Measurements from ENCODE around the gene DDX1. TPM values are rescaled to one million over a fixed set of nuclear protein-coding genes. Genes with fewer than 3 reads are reported as not detected.

DDX1 gene
- total and polyA plus RNA-seq, 12 donors = 39.4 to 122 (median 77.2) TPM

GRCh38 chr2:15640784-15641183 lies 49.1 kb downstream of the DDX1 start:
- intact Hi-C loops (cut with DNase I) = loop anchor here (10.0 kb wide), 2 partner anchors 104 to 864 kb away; no protein-coding TSS in a partner anchor
- 80 to 98% (median 93%) methylated on average over 2 of the region's 2 CpGs for WGBS, 4 donors

GRCh38 chr2:15641530-15641982 lies 49.9 kb downstream of the DDX1 start:
- no peak for TF ChIP-seq POLR2A (IDR thresholded peaks at IDR 0.05)
- TF ChIP-seq CTCF (IDR thresholded peaks at IDR 0.05) = no peak
- WGBS, 4 donors = 92 to 100% (median 100%) methylated on average over 1 of the region's 1 CpG

More at GRCh38 chr2:15640784-15641183, 49.1 kb downstream of the DDX1 start:
- no peaks in the 10 kb centered on the region for H3K9me3 ChIP-seq (replicated peaks in 1 of 3)
- H3K36me3 ChIP-seq (replicated peaks in 1 of 2) = no peaks in the 10 kb centered on the region
- no peak overlapping the region for H3K27ac ChIP-seq
- peaks cover 0 to 10% of the 10 kb centered on the region in 2 donors for H3K4me1 ChIP-seq (replicated peaks in 1 of 2)
- no peak overlapping the region for H3K4me3 ChIP-seq
- no peaks in the 10 kb centered on the region for H3K27me3 ChIP-seq
- no peak for DNase-seq
- no peak for TF ChIP-seq CTCF (IDR thresholded peaks at IDR 0.05)
- no peak for TF ChIP-seq POLR2A (IDR thresholded peaks at IDR 0.05)

GRCh38 chr2:15642011-15642814 lies 50.5 kb downstream of the DDX1 start:
- H3K4me3 ChIP-seq = no peak overlapping the region
- intact Hi-C loops (cut with DNase I) = loop anchor here (10.0 kb wide), 2 partner anchors 103 to 863 kb away; no protein-coding TSS in a partner anchor
- H3K27ac ChIP-seq = no peak overlapping the region
- TF ChIP-seq CTCF (IDR thresholded peaks at IDR 0.05) (no peak), POLR2A (IDR thresholded peaks at IDR 0.05) (no peak)
- peaks cover 0 to 10% of the 10 kb centered on the region in 2 donors for H3K4me1 ChIP-seq (replicated peaks in 1 of 2)
- H3K27me3 ChIP-seq = no peaks in the 10 kb centered on the region
- no peak for DNase-seq
- WGBS, 4 donors = 69 to 90% (median 85%) methylated on average over 3 to 12 of the region's 12 CpGs
- no peaks in the 10 kb centered on the region for H3K36me3 ChIP-seq (replicated peaks in 1 of 2)
- no peaks in the 10 kb centered on the region for H3K9me3 ChIP-seq (replicated peaks in 1 of 3)

More at GRCh38 chr2:15641530-15641982, 49.9 kb downstream of the DDX1 start:
- H3K27me3 ChIP-seq = no peaks in the 10 kb centered on the region
- H3K36me3 ChIP-seq (replicated peaks in 1 of 2) = no peaks in the 10 kb centered on the region
- peaks cover 0 to 10% of the 10 kb centered on the region in 2 donors for H3K4me1 ChIP-seq (replicated peaks in 1 of 2)
- intact Hi-C loops (cut with DNase I) = loop anchor here (10.0 kb wide), 2 partner anchors 103 to 863 kb away; no protein-coding TSS in a partner anchor
- H3K27ac ChIP-seq = no peak overlapping the region
- no peak overlapping the region for H3K4me3 ChIP-seq
- H3K9me3 ChIP-seq (replicated peaks in 1 of 3) = no peaks in the 10 kb centered on the region
- no peak for DNase-seq

GRCh38 chr2:15642815-15643500 lies 51.3 kb downstream of the DDX1 start:
- Histone ChIP-seq H3K9me3 (replicated peaks in 1 of 3) (no peaks in the 10 kb centered on the region), H3K27me3 (no peaks in the 10 kb centered on the region), H3K4me3 (no peak overlapping the region), H3K36me3 (replicated peaks in 1 of 2) (no peaks in the 10 kb centered on the region), H3K4me1 (replicated peaks in 1 of 2) (peaks cover 0 to 10% of the 10 kb centered on the region in 2 donors), H3K27ac (no peak overlapping the region)
- 85 to 97% (median 90%) methylated on average over 13 of the region's 13 CpGs for WGBS, 4 donors
- intact Hi-C loops (cut with DNase I) = loop anchor here (10.0 kb wide), 2 partner anchors 102 to 862 kb away; no protein-coding TSS in a partner anchor
- DNase-seq = no peak
- TF ChIP-seq CTCF (IDR thresholded peaks at IDR 0.05) = no peak
- TF ChIP-seq POLR2A (IDR thresholded peaks at IDR 0.05) = no peak

All from adrenal gland (tissue), 12 donors.